H1 (cell line): ENCODE results near the gene ADAT3. TPM values are rescaled to one million over a fixed set of nuclear protein-coding genes. Genes with fewer than 3 reads are reported as not detected.

Experiments
- CTCF ChIA-PET: fragments of 300-600 bp; sonication (Branson Sonifier 250); formaldehyde crosslinking; loops from one replicate; lab custom pipeline; 2021; ENCODE audit not compliant: partially characterized antibody; lab: Charles Lee
- POLR2A ChIA-PET: fragments of 300-600 bp; sonication (Branson Sonifier 250); formaldehyde crosslinking; loops from one replicate; lab custom pipeline; 2021; ENCODE audit warnings: inconsistent platforms; ENCODE audit not compliant: partially characterized antibody; lab: Charles Lee
- DNase-seq, 2 experiments: peaks; one replicate each; pipeline versions ENCODE4 v3.0.0 to v3.0.0-alpha.2; 2010 to 2022; ENCODE audit warnings: low spot score in 2 of 2, low read depth in 1 of 2, mixed read lengths in 1 of 2
- FAIRE-seq: peaks from 2 replicates; lab custom pipeline; 2011; peaks lifted over from hg19 to GRCh38; lab: Jason Lieb, UNC
- H2AFZ ChIP-seq: 2 replicates; pipeline ENCODE4 v1.8.1; 2012; ENCODE audit warnings: low read length, inconsistent platforms
- H2AK5ac ChIP-seq: 2 replicates; pipeline ENCODE4 v1.6.1; 2013; ENCODE audit warnings: low read depth, low read length
- H2BK120ac ChIP-seq: replicated peaks from 2 replicates; pipeline ENCODE3; 2013; ENCODE audit warnings: low read depth, low read length, inconsistent platforms
- H2BK12ac ChIP-seq: 2 replicates; pipeline ENCODE4 v1.6.1; 2013; ENCODE audit warnings: low read depth, low read length
- H2BK15ac ChIP-seq: 2 replicates; pipeline ENCODE4 v1.6.1; 2013; ENCODE audit warnings: low read length
- H2BK20ac ChIP-seq: 2 replicates; pipeline ENCODE4 v1.6.1; 2013; ENCODE audit warnings: low read length
- H2BK5ac ChIP-seq: 2 replicates; pipeline ENCODE4 v1.6.1; 2013; ENCODE audit warnings: low read depth, low read length
- H3K14ac ChIP-seq: 2 replicates; pipeline ENCODE4 v1.6.1; 2013; ENCODE audit warnings: inconsistent platforms; ENCODE audit not compliant: insufficient read length
- H3K18ac ChIP-seq: 2 replicates; pipeline ENCODE4 v1.6.1; 2013; ENCODE audit warnings: low read length; ENCODE audit errors: extremely low read depth
- H3K23ac ChIP-seq: 2 replicates; pipeline ENCODE4 v1.6.1; 2013; ENCODE audit warnings: inconsistent platforms; ENCODE audit not compliant: insufficient read length
- H3K23me2 ChIP-seq: 2 replicates; pipeline ENCODE4 v1.6.1; 2013; ENCODE audit warnings: low read depth, low read length
- H3K27ac ChIP-seq: 2 replicates; pipeline ENCODE4 v1.6.1; 2011; ENCODE audit warnings: low read depth, low read length, inconsistent platforms
- H3K27me3 ChIP-seq, 4 experiments: replicated peaks in 1 of 4; 1 replicate in 1 of 4; 2 replicates in 3 of 4; pipeline versions ENCODE4 v1.6.1 to v1.8.1; 2011 to 2013; ENCODE audit warnings: low read length in 3 of 4, mild to moderate bottlenecking in 3 of 4, inconsistent platforms in 2 of 4, mixed read lengths in 2 of 4, moderate library complexity in 1 of 4; ENCODE audit not compliant: control insufficient read depth in 3 of 4, insufficient read depth in 3 of 4; ENCODE audit errors: extremely low read depth in 1 of 4
- H3K36me3 ChIP-seq, 4 experiments: 2 replicates each; pipeline versions ENCODE4 v1.6.1 to v1.8.1; 2011 to 2013; ENCODE audit warnings: mild to moderate bottlenecking in 4 of 4, low read length in 3 of 4, moderate library complexity in 2 of 4, control low read depth in 1 of 4, inconsistent platforms in 1 of 4; ENCODE audit not compliant: insufficient read depth in 4 of 4, control insufficient read depth in 2 of 4
- H3K4ac ChIP-seq: replicated peaks from 2 replicates; pipeline ENCODE3; 2013; ENCODE audit warnings: low read length, low read depth, mixed read lengths, inconsistent platforms; ENCODE audit not compliant: insufficient read length
- H3K4me1 ChIP-seq, 4 experiments: replicated peaks in 1 of 4; 1 replicate in 1 of 4; 2 replicates in 3 of 4; pipeline versions ENCODE4 v1.6.1 to v1.8.1; 2011 to 2013; ENCODE audit warnings: low read length in 3 of 4, inconsistent platforms in 2 of 4, mixed read lengths in 1 of 4; ENCODE audit not compliant: insufficient read depth in 4 of 4, control insufficient read depth in 3 of 4
- H3K4me2 ChIP-seq, 2 experiments: 2 replicates each; pipeline versions ENCODE4 v1.6.1 to v1.8.1; 2011 to 2013; ENCODE audit warnings: low read depth in 2 of 2, low read length in 2 of 2, control low read depth in 1 of 2, inconsistent platforms in 1 of 2, mild to moderate bottlenecking in 1 of 2; ENCODE audit not compliant: insufficient read depth in 1 of 2
- H3K4me3 ChIP-seq, 4 experiments: fragments of 200-600, 300-600 bp in 1 of 4; sonication (generic), shearing (Covaris generic), sonication (Bioruptor Twin) in 1 of 4; 2 replicates each; pipeline versions ENCODE4 v1.5.1 to v1.8.1; 2011 to 2016; ENCODE audit warnings: low read length in 4 of 4, low read depth in 3 of 4, control low read depth in 2 of 4, inconsistent platforms in 2 of 4, mild to moderate bottlenecking in 2 of 4, mixed read lengths in 1 of 4, moderate library complexity in 1 of 4; ENCODE audit not compliant: insufficient read depth in 2 of 4; ENCODE audit errors: extremely low read depth in 1 of 4
- H3K56ac ChIP-seq: replicated peaks from 2 replicates; pipeline ENCODE3; 2013; ENCODE audit warnings: low read depth, mild to moderate bottlenecking, mixed read lengths, low read length, inconsistent platforms; ENCODE audit not compliant: insufficient read length
- H3K79me1 ChIP-seq: 2 replicates; pipeline ENCODE4 v1.6.1; 2013; ENCODE audit warnings: low read depth, low read length, control low read depth
- H3K79me2 ChIP-seq, 2 experiments: 2 replicates each; pipeline versions ENCODE4 v1.6.1 to v1.8.1; 2012 to 2013; ENCODE audit warnings: low read length in 2 of 2, mild to moderate bottlenecking in 2 of 2, inconsistent platforms in 1 of 2; ENCODE audit not compliant: insufficient read depth in 2 of 2, control insufficient read depth in 1 of 2
- H3K9ac ChIP-seq, 4 experiments: replicated peaks in 1 of 4; 1 replicate in 1 of 4; 2 replicates in 3 of 4; pipeline versions ENCODE4 v1.6.1 to v1.8.1; 2011 to 2013; ENCODE audit warnings: low read depth in 3 of 4, low read length in 3 of 4, control low read depth in 2 of 4, mild to moderate bottlenecking in 2 of 4, moderate library complexity in 2 of 4, inconsistent platforms in 1 of 4; ENCODE audit errors: extremely low read depth in 1 of 4
- H3K9me3 ChIP-seq, 2 experiments: 2 replicates each; pipeline versions ENCODE4 v1.6.1 to v1.8.1; 2012 to 2013; ENCODE audit warnings: mild to moderate bottlenecking in 2 of 2, moderate library complexity in 2 of 2, control low read depth in 1 of 2, inconsistent platforms in 1 of 2, low read depth in 1 of 2, low read length in 1 of 2, mixed read lengths in 1 of 2; ENCODE audit not compliant: insufficient read depth in 2 of 2
- H4K20me1 ChIP-seq, 2 experiments: replicated peaks in 1 of 2; 2 replicates each; pipeline versions ENCODE3 to v1.8.1; 2011 to 2013; ENCODE audit warnings: inconsistent platforms in 2 of 2, low read length in 2 of 2, mild to moderate bottlenecking in 1 of 2; ENCODE audit not compliant: insufficient read depth in 2 of 2, control insufficient read depth in 1 of 2
- H4K5ac ChIP-seq: 2 replicates; pipeline ENCODE4 v1.6.1; 2013; ENCODE audit warnings: low read length, low read depth, mixed read lengths, inconsistent platforms; ENCODE audit not compliant: insufficient read length
- H4K8ac ChIP-seq: 2 replicates; pipeline ENCODE4 v1.8.0; 2013; ENCODE audit warnings: mild to moderate bottlenecking, moderate library complexity, low read length, inconsistent platforms; ENCODE audit not compliant: insufficient read depth; ENCODE audit errors: extremely low read depth
- H4K91ac ChIP-seq: replicated peaks from 2 replicates; pipeline ENCODE3; 2013; ENCODE audit warnings: low read length, mixed read lengths, inconsistent platforms; ENCODE audit not compliant: insufficient read length
- ASH2L ChIP-seq: fragments of 200-600, 300-600 bp; sonication (generic); IDR thresholded peaks from one replicate; pipeline ENCODE4 v1.7.1; 2017; ENCODE audit warnings: low read length
- BCL11A ChIP-seq, 2 experiments: IDR thresholded peaks; one replicate each; pipeline ENCODE4 v1.6.1; 2011; ENCODE audit warnings: low read depth in 2 of 2, low read length in 2 of 2, mild to moderate bottlenecking in 2 of 2
- CTCF ChIP-seq, 3 experiments: IDR thresholded peaks; 1 replicate in 2 of 3; 2 replicates in 1 of 3; pipeline versions ENCODE4 v1.5.1 to v1.6.1; 2011; ENCODE audit warnings: low read length in 3 of 3, mild to moderate bottlenecking in 3 of 3, inconsistent platforms in 2 of 3, low read depth in 1 of 3, moderate library complexity in 1 of 3; ENCODE audit not compliant: insufficient read depth in 1 of 3; ENCODE audit errors: control extremely low read depth in 1 of 3
- E2F6 ChIP-seq: IDR thresholded peaks from 2 replicates; pipeline ENCODE4 v1.6.1; 2012; ENCODE audit warnings: inconsistent platforms
- HDAC2 ChIP-seq, 2 experiments: fragments of 300-600 bp in 1 of 2; sonication (generic) in 1 of 2; IDR thresholded peaks; 2 replicates each; pipeline ENCODE4 v1.6.1; 2011 to 2012; ENCODE audit warnings: low read depth in 2 of 2, low read length in 2 of 2, mild to moderate bottlenecking in 2 of 2, moderate library complexity in 2 of 2, borderline replicate concordance in 1 of 2, inconsistent platforms in 1 of 2
- MAFK ChIP-seq: IDR thresholded peaks from 2 replicates; pipeline ENCODE4 v1.6.1; 2012; ENCODE audit warnings: low read depth, mild to moderate bottlenecking, improper control_type of control experiment, low read length
- NANOG ChIP-seq: IDR thresholded peaks from 2 replicates; pipeline ENCODE4 v1.6.1; 2011; ENCODE audit warnings: low read length, low read depth, mild to moderate bottlenecking, inconsistent platforms; ENCODE audit not compliant: insufficient read depth, poor library complexity, severe bottlenecking
- TAF7 ChIP-seq: optimal IDR thresholded peaks from 2 replicates; pipeline ENCODE3; 2011; ENCODE audit warnings: low read depth, mild to moderate bottlenecking, inconsistent platforms, low read length, moderate library complexity, borderline replicate concordance
- WGBS, 2 experiments: shearing (Covaris generic) in 1 of 2; methylation state at CpG; one replicate each; pipeline versions ENCODE4 v1.1.6 to v1.1.7; 2013 to 2015; ENCODE audit warnings: low lambda C conversion rate in 2 of 2, mixed read lengths in 2 of 2, inconsistent platforms in 1 of 2, low coverage in 1 of 2, missing lambda C conversion rate in 1 of 2; ENCODE audit not compliant: insufficient replicate concordance in 2 of 2, insufficient coverage in 1 of 2, insufficient read length in 1 of 2; ENCODE audit errors: extremely low coverage in 1 of 2, missing lambda C conversion rate in 1 of 2; 5-methylcytosine and 5-hydroxymethylcytosine counted together
- polyA plus RNA-seq, 7 experiments: library from polyadenylated mRNA; depleted of rRNA in 3 of 7; stranded (reverse) in 5 of 7; unstranded in 2 of 7; fragments of >200 nt in 5 of 7; fragments of 200-250 nt in 2 of 7; gene quantifications; 1 replicate in 5 of 7; 2 replicates in 1 of 7; 4 replicates in 1 of 7; pipeline versions ENCODE4 v1.2.1 to v1.2.3, GENCODE V29; 2011 to 2013; ENCODE audit warnings: missing spikeins in 2 of 7, mixed read lengths in 2 of 7
- total RNA-seq: library from RNA; stranded (reverse); fragmentation: NEBNext Ultra II Directional; extraction: Animal tissue kit (Norgen Biotek cat#: 25700); gene quantifications from 2 replicates; pipeline ENCODE4 v1.2.1, GENCODE V29; 2021

ADAT3 gene
- total and polyA plus RNA-seq, 2 of the 8 experiments (the other 6 are each of a cell fraction or from before 2014, with no cell fraction given) = 5.4 to 10.8 TPM

GRCh38 chr19:1917146-1917545, 11.9 kb downstream of the ADAT3 start:
- peaks cover 7 to 23% of the 10 kb centered on the region in 2 experiments for H4K20me1 ChIP-seq
- no peak overlapping the region for H3K27ac ChIP-seq
- no peak overlapping the region for H3K4me2 ChIP-seq
- no peak overlapping the region for H4K5ac ChIP-seq
- no peak overlapping the region for H3K23ac ChIP-seq
- no peak overlapping the region for H2BK12ac ChIP-seq
- H3K14ac ChIP-seq = no peak overlapping the region
- no peak overlapping the region for H3K4me3 ChIP-seq
- peaks cover 13% of the 10 kb centered on the region for H3K79me1 ChIP-seq
- no peak overlapping the region for H4K8ac ChIP-seq
- DNase-seq = no peak
- H3K27me3 ChIP-seq = no peaks in the 10 kb centered on the region
- H2BK15ac ChIP-seq = no peak overlapping the region
- no peak overlapping the region for H3K18ac ChIP-seq
- no peak overlapping the region for H2BK20ac ChIP-seq
- H2BK120ac ChIP-seq = no peak overlapping the region
- H2AK5ac ChIP-seq = no peak overlapping the region
- H2AFZ ChIP-seq = no peak overlapping the region
- FAIRE-seq = no peak
- H3K9ac ChIP-seq = no peak overlapping the region; a peak in 1 of 7 replicates
- no peak overlapping the region for H2BK5ac ChIP-seq
- CTCF ChIA-PET = interaction anchor here (0.8 to 1.8 kb wide), 4 partner anchors 12 to 52 kb away, joined by 3 to 4 read pairs (median 4); no protein-coding TSS in a partner anchor
- H3K4me1 ChIP-seq = no peaks in the 10 kb centered on the region
- H3K9me3 ChIP-seq = no peaks in the 10 kb centered on the region
- TF ChIP-seq ASH2L = no peak
- TF ChIP-seq TAF7 = no peak
- TF ChIP-seq NANOG = no peak
- TF ChIP-seq MAFK = no peak
- TF ChIP-seq CTCF (IDR thresholded peaks at IDR 0.05; ENCODE audit: control extremely low read depth in 1 of 3, insufficient read depth in 1 of 3, low read depth in 1 of 3, low read length in 3 of 3) = no peak
- TF ChIP-seq HDAC2 (IDR thresholded peaks at IDR 0.05; ENCODE audit: borderline replicate concordance in 1 of 2, low read depth in 2 of 2, low read length in 2 of 2) = no peak
- TF ChIP-seq E2F6 = no peak
- TF ChIP-seq BCL11A (IDR thresholded peaks at IDR 0.05; ENCODE audit: low read depth in 2 of 2, low read length in 2 of 2) = no peak
- H3K79me2 ChIP-seq = peaks cover 5 to 20% of the 10 kb centered on the region in 2 experiments; a peak in 2 of 4 replicates
- H3K23me2 ChIP-seq = no peaks in the 10 kb centered on the region
- no peak overlapping the region for H3K56ac ChIP-seq
- H3K36me3 ChIP-seq = peaks cover 8 to 46% (median 28%) of the 10 kb centered on the region in 4 experiments; a peak in 6 of 8 replicates
- H3K4ac ChIP-seq = no peak overlapping the region
- no peak overlapping the region for H4K91ac ChIP-seq
- POLR2A ChIA-PET = interaction anchor here (3.2 kb wide), 1 partner anchor 11 kb away, joined by 9 read pairs; the partner anchor contains the start of genes ADAT3 and SCAMP4
- WGBS, 2 experiments = 98% methylated on average over 17 of the region's 17 CpGs; no CpG with 5 or more reads in 1 of the 2 experiments
